GM19193 (cell line): ENCODE data around the gene ZNF565.

Experiments
- POLR2A ChIP-seq: IDR thresholded peaks from 4 replicates; pipeline ENCODE4 v1.6.1; 2011; ENCODE audit not compliant: insufficient read depth, insufficient read length; ENCODE audit errors: extremely low read depth

Gene ZNF565

DNA sequence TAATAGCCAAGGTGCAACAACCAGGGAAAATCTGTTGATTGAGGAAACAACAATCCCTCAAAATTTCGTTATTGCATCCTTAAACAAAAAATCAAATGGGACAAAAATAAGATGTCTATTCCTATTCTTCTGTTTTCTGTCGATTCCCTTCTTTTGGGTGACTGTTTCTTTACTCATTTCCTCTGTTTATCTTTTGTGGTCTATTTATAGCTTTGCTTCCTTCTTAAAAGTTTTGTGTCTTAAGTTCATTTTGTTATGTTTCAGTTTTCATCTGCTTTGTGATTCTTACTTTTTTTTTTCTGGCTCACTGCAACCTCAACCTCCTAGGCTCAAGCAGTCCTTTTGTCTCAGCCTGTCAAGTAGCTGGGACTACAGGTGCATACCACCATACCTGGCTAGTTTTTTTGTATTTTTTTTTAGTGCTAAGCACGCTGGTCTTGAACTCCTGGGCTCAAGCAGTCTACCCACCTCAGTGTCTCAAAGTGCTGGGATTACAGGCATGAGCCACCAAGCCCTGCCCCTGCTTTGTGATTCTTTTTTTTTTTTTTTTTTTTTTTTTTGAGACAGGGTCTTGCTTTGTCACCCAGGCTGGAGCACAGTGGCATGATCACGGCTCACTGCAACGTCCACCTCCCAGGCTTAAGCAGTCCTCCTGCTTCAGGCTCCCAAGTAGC is 10.9 kb upstream of the ZNF565 start:
- TF ChIP-seq POLR2A: no peak

DNA sequence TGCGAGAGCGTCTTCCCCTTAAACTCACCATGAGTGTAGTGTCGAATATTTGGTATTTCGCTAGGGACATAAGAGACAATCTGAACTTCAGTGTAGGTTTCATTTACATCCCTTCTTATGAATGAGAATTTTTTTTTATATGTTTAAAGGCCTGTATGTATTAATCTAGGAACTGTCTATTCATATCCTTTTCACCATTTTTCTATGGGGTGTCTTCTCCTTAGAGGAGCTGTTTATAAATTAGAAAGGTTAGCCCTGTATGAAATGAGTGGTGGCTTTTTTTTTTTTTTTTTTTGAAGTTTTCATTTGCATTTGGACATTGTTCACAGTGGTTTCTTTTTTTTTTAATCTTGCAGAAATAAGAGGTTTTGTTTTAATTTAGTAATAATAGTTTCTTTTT is 8.0 kb upstream of the ZNF565 start:
- no peak for TF ChIP-seq POLR2A

DNA sequence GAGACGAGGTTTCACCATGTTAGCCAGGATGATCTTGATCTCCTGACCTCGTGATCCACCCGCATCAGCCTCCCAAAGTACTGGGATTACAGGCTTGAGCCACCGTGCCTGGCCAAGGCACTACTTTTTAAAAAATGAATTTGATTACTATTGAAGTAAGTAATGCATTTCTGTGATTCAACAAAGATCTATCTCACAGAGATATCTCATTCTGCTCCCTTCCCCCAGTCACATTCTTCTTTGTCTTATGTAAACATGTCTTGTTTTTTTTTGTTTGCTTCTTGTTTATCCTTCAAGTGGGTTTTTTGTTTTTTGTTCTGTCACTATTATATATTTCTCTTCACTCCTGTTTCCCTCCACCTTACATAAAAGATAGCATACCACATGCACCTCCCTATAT is 7.0 kb upstream of the ZNF565 start:
- no peak for TF ChIP-seq POLR2A

DNA sequence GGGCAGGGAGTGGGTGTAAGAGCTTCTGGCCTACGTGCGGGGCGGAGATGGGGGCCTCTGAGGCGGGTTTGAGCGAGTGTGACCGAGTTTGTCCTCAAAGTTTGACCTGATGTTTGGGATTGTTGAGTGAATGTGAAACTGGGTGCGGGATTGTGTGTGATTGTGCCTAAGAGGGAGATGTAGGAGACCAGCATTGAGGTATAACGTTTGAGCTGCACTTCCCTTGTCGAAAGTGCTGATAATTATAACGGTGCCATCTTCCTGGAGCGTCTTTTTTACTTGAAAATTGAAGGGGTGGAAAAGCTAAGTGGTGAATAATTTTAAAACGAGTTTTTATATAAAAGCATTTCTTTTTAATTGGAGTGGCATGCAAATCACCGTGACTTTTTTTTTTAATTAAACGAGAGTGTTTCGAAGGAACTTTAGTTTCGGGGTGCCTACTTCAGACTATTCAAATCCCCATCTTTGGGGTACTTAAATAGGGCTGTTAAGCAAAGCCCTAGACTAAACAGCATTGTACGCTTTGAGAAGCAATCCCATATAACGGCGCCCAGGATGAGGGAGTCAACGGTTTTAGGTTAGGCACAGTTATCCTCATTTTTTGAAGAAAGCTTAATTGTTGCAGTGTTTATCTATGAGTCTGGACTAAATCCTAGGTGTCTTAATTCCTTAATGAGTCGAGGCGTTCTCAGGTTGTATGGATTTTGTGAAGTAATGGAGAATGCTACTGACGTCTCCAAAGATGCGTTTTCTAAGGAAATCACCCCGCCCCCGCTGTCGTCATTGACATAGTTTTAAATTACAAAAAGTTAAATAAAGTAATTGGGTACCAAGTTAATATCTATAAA is 1.0 kb upstream of the ZNF565 start:
- TF ChIP-seq POLR2A: no peak

DNA sequence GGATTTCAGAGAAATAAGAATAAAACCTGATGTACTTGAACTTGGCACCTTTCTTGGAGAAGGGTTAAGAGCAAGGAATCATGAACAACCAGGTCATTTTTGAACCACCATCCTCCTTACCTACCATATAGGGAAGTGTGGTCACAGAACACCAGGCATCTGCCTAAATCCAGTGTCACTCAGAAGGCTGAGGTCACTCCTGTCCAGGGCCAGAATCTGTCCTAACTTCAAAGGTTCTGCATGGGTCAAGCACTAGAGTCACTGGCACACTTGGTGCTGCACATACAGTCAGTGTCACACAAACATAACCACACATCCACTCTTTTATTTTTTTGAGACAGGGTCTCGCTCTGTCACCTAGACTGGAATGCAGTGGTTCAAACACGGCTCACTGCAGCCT is 1.6 kb downstream of the ZNF565 start:
- no peak for TF ChIP-seq POLR2A

DNA sequence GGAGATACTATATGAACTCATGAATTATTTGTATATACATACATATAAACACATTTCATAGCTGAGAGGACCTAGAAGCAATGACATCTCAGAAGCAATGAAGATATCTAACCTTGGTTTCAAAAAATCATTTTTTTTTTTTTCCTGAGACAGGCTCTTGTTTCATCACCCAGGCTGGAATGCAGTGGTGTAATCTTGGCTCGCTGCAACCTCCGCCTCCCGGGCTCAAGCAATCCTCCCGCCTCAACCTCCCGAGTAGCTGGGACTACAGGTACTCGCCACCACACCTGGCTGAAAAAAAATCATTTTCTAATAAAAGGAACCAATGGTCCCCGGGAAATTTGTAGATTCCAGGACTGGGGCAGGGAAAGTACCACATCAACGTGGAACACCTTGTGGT is 4.0 kb downstream of the ZNF565 start:
- TF ChIP-seq POLR2A: no peak

DNA sequence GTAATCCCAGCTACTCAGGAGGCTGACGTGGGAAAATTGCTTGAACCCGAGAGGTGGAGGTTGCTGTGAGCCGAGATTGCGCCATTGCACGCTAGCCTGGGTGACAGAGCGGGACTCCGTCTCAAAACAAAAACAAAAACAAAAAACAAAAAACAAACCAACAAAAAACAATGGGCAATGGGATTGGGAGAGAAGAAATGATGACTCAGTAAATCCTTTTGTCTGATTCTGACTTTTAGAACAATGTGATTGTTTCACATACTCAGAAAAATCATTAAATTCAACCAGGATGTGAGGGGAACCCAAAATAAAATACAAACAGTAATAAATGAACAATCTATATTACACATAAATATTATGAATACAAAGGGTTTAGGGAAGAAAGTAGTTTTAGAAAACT is 5.1 kb downstream of the ZNF565 start:
- TF ChIP-seq POLR2A: no peak

DNA sequence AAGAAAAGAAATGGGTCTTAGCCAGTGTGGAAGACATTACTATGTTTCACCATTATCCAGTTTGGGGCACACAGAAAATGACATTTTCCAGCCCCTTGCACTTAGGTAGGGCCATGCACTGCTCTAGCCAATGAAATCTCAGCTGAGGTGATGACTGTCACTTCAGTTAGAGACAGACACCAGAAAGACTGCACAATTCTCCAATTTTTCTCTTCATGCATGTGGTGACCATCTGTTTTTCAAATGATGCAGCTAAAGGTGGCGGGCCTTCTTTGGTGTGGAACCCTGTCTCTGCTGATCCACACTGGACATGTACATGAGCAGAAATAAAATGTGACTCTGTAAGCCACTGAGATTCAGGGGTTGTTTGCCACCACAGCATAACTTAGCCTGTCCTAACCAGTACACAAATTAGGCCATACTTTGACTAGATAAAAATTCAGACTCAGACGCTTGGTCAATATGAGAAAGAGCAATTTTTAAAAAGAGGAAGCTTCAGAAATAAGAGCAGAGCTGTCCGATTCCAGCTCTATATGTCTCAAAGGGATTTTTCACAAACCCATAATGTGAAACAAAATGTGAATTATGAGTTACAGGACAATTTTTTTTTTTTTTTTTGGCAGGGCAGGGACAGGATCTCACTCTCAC is 6.7 kb downstream of the ZNF565 start:
- TF ChIP-seq POLR2A: no peak

DNA sequence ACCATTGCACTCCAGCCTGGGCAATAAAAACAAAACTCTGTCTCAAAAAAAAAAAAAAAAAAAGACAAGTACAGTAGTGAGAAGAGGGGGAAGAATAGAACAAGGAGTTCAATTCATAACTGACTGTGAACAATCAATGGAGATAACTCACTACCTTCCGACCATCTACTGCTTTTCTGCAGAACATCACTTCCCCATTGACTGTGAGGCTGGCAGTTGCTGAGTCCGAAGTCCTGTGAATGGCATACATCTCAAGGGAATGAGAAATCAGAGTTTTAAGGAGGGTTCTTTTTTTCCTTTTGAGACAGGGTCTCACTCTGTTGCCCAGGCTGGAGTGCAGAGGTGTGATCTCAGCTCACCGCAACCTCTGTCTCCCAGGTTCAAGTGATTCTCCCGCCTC is 11.2 kb downstream of the ZNF565 start:
- no peak for TF ChIP-seq POLR2A

DNA sequence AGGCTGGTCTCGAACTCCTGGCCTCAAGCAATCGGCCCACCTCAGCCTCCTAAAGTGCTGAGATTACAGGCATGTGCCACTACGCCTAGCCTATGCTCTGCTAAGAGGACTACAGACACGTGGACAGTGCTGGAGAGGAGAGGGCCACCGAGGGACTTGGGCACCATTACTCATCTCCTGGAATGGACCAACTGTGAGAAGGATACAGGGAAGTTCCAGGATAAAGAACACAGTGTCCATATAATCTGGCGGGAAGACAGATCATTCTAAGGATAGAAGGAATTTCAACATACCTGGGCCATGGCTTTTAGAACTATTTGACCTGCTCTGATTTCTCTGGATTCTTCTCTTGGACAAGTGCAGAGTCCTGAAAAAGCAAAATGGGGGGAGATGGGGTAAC is 12.8 kb downstream of the ZNF565 start:
- no peak for TF ChIP-seq POLR2A

DNA sequence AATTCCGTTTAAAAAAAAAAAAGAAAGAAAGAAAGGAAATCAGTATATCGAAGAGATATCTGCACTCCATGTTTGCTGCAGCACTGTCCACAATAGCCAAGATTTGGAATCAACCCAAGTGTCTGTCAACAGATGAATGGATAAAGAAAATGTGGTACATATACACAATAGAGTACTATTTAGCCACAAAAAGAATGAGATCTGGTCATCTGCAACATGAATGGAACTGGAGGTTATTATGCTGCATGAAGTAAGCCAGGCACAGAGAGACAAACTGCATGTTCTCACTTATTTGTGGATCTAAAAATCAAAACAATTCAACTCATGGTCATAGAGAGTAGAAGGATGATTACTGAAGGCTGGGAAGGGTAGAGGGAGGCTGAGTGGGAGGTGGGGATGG is 16.3 kb downstream of the ZNF565 start:
- TF ChIP-seq POLR2A: no peak

DNA sequence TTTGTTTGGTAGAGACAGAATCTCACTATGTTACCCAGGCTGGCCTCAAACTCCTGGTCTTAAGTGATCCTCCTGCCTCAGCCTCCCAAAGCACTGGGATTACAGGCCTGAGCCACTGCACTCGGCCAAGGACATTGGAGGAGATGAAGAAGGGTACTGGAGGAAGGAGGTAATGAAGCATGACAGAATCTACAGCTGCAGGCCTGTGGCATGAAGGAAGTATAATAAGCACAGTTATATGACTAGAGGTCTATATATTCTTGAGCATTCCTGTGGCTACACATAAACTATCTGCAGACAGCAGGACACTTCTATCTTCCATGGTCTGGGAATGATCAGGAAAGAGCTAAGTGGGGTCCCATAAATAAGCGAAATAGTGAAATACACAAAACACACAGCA is 18.2 kb downstream of the ZNF565 start:
- TF ChIP-seq POLR2A: no peak

DNA sequence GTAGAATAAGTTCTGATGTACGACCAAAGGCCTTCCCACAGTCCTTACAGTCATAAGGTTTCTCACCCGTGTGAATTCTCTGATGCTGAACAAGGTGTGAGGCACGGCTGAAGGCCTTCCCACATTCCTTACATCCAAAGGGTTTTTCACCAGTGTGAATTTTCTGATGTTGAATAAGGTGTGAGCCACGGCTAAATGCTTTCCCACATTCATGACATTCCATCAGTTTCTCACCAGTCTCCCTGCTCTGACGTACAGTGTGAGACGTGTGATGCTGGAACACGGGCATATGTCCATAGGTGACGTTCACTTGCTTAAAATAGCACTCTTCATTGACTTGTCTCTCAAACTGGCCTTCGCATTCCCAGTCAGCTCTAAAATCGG is 31.2 kb downstream of the ZNF565 start:
- TF ChIP-seq POLR2A: no peak

DNA sequence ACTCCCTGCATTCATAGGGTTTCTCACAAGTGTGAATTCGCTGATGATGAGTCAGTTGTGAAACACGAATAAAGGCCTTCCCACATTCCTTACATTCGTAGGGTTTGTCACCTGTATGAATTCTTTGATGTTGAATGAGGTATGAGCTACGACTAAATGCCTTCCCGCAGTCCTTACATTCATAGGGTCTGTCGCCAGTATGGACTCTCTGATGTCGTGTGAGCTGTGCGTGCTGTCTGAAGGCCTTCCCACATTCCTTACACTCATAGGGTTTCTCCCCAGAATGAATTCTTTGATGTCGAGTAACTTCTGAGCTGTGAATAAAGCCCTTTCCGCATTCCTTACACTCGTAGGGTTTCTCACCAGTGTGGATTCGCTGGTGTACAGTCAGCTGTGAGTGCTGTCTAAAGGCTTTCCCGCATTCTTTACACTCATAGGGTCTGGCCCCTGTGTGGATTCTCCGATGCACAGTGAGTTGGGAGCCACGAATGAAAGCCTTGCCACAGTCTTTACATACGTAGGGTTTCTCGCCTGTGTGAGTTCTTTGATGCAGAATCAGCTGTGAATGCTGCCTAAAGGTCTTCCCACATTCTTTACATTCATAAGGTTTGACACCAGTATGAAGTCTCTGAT is 31.7 kb downstream of the ZNF565 start:
- TF ChIP-seq POLR2A: no peak

DNA sequence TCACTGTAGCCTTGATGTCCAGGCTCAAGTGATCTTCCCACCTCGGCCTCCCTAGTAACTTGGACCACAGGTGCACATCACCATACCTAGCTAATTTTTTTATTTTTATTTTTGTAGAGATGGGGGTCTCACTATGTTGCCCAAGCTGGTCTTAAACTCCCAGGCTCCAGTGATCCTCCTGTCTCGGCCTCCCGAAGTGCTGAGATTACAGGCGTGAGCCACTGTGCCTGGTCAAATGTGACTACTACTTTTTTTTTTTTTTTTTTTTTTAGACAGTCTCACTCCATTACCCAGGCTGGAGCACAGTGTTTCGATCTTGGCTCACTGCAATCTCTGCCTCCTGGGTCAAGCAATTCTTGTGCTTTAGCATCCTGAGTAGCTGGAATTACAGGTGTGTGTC is 41.6 kb downstream of the ZNF565 start:
- no peak for TF ChIP-seq POLR2A
